ENCODE measurements around the gene ERBB4.

The ERBB4 gene

DNA sequence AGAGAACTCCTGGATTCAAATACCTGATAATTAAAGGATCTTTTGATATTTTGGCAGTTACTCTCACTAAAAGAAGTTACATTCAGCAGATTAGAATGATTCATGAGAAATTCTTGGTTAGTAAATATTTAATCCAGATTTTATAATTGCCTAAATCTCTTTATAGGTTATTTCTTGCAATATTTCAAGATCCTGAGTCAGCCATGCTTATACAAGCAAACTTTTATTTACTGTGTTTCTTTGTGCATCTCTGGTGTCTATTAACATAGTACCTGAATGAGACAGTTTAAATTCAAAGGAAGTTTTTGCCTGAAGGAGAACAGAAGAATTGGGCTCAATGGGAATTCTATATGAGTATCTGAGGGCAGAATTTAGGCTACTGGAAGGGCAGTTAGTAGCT lies 249.3 kb downstream of the ERBB4 start:
- no peak overlapping the region for H3K4me3 ChIP-seq (replicated peaks in 1 of 2; ENCODE audit: low read depth in 2 of 2, low read length in 2 of 2)
- TF ChIP-seq, protein P1, sequence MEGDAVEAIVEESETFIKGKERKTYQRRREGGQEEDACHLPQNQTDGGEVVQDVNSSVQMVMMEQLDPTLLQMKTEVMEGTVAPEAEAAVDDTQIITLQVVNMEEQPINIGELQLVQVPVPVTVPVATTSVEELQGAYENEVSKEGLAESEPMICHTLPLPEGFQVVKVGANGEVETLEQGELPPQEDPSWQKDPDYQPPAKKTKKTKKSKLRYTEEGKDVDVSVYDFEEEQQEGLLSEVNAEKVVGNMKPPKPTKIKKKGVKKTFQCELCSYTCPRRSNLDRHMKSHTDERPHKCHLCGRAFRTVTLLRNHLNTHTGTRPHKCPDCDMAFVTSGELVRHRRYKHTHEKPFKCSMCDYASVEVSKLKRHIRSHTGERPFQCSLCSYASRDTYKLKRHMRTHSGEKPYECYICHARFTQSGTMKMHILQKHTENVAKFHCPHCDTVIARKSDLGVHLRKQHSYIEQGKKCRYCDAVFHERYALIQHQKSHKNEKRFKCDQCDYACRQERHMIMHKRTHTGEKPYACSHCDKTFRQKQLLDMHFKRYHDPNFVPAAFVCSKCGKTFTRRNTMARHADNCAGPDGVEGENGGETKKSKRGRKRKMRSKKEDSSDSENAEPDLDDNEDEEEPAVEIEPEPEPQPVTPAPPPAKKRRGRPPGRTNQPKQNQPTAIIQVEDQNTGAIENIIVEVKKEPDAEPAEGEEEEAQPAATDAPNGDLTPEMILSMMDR (IDR thresholded peaks at IDR 0.05; ENCODE audit: low read depth, low read length) = no peak

DNA sequence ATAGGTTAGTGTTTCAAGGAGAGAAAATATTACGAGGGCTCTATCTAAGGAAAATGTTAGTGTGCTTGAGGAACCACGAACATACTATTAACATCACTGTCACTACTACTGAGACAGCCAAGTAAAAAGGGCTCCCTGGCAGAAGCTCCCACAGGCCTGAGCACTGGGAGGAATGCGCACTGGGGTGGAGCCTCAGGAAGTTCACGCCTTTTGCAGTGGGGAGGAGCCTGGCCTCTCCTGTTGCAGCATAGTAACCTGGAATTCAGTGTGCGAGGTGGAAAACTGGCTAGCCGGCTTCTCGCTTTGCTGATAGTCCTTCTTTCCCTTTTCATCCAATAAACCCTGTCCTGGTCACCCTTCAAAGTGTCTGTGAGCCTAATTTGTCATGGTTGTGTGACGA lies 250.3 kb downstream of the ERBB4 start:
- no peak for DNase-seq (ENCODE audit: low read depth in 2 of 2)
- TF ChIP-seq, protein P1 (IDR thresholded peaks at IDR 0.05; ENCODE audit: low read depth, low read length) = no peak
- H3K4me3 ChIP-seq (replicated peaks in 1 of 2; ENCODE audit: low read depth in 2 of 2, low read length in 2 of 2) = no peak overlapping the region

More for the DNA sequence above, 249.3 kb downstream of the ERBB4 start:
- DNase-seq (ENCODE audit: low read depth in 2 of 2) = no peak

DNA sequence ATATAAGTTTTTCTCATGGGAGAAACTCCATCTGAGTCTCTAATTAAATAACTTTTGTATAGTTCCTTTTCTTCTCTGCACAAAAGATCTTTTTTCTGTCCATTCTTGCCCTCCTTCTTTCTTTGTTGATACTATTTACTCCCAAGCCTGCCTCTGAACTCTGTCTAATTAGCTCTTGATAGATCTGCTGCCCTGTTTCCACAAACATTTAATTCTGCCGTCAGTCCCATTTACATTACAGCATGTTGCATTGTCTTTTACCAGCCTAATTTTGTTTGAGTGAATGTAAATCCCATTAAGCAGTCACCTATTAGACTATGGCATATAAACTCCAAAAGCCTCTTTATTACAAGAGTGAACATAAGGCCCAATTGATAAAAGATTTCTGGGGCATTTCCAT lies 254.4 kb downstream of the ERBB4 start:
- H3K4me3 ChIP-seq (replicated peaks in 1 of 2; ENCODE audit: low read depth in 2 of 2, low read length in 2 of 2) = no peak overlapping the region
- TF ChIP-seq, protein P1 (IDR thresholded peaks at IDR 0.05; ENCODE audit: low read depth, low read length) = no peak
- DNase-seq (ENCODE audit: low read depth in 2 of 2) = no peak

DNA sequence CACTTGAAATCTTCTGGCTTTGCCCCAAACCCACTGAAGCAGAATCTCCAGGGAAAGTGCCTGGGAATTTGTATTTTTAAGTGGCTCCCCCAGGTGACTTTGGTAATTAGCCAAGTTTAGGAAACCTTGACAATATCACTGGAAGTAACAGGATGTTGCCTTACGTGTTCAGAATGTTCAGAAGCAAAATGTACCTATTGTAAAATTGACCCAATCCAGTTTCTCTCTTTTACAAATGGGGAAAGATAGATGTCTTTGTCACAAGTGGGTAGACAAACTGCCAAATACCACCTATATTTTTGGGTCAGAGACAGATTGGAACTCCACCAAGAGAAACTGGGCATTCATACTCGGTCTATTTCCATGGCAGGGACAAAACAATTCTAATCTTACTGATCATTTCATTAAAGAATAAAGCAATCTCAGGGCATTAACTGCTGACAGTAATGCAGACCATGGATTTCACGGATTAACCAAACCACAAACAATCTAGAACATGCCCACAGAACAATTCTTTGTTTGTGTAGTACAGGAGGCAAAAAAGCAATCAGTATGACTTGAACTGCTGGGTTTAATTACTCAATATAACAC lies 255.8 kb downstream of the ERBB4 start:
- H3K4me3 ChIP-seq (replicated peaks in 1 of 2; ENCODE audit: low read depth in 2 of 2, low read length in 2 of 2) = no peak overlapping the region
- TF ChIP-seq, protein P1 (IDR thresholded peaks at IDR 0.05; ENCODE audit: low read depth, low read length) = no peak
- DNase-seq (ENCODE audit: low read depth in 2 of 2) = peak in 1 of 2 donors; percentile 1

DNA sequence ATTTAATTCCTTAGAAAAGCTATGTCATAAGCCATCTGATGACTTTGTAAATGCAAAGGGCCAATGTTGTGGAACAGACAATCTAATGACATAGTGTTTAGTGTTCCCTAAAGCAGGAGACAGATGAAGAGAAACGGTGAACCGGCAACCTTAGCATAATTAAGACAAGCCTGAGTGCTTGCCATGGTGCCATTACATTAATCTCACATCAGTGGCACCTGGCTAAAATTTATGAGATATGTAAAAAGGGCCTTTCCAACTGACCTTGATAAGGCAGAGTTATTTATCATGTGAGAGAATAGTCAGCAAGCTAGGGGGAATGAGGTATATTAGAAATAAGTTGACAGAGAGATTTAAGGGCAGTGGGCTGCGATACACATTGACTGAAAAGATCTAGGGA lies 261.8 kb downstream of the ERBB4 start:
- TF ChIP-seq, protein P1 (IDR thresholded peaks at IDR 0.05; ENCODE audit: low read depth, low read length) = no peak
- no peak overlapping the region for H3K4me3 ChIP-seq (replicated peaks in 1 of 2; ENCODE audit: low read depth in 2 of 2, low read length in 2 of 2)
- DNase-seq (ENCODE audit: low read depth in 2 of 2) = no peak

DNA sequence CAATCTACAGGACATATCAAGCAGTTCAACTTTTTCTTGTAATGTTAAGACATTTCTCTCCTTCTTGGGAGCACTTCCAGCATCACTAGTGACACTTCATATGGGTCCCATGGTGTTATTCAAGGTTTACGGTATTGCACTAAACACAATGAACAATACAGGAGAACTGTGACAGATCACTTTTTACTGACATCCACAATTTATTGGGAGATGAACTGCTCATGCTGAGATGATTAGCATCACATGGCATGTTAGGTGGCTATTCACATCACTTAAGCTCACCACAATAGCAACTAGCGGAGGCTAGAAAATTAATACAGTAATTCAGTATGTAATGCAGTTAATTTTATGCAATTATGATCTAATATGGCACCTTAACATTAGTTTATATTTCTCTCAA lies 264.4 kb downstream of the ERBB4 start:
- DNase-seq (ENCODE audit: low read depth in 2 of 2) = no peak
- no peak overlapping the region for H3K4me3 ChIP-seq (replicated peaks in 1 of 2; ENCODE audit: low read depth in 2 of 2, low read length in 2 of 2)
- TF ChIP-seq, protein P1 (IDR thresholded peaks at IDR 0.05; ENCODE audit: low read depth, low read length) = no peak

DNA sequence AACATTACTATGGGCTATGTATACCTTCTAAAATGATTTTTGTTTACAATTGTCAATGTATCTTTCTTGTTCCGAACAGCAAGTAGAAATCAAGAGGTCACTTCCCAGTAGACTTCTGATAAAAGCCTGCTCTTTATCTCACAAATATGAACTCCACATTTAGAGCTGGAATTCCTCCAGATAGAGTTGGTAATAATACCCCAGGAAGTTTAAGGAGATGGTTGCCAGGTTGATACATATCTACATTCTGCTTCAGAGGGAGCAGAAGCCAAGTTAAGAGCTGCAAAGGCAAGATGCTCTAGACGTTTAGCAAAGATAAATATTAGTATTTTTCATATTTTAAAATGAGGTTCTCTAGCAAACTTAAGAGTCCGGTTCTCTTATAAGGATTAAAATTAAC lies 267.0 kb downstream of the ERBB4 start:
- H3K4me3 ChIP-seq (replicated peaks in 1 of 2; ENCODE audit: low read depth in 2 of 2, low read length in 2 of 2) = no peak overlapping the region
- TF ChIP-seq, protein P1 (IDR thresholded peaks at IDR 0.05; ENCODE audit: low read depth, low read length) = no peak
- no peak for DNase-seq (ENCODE audit: low read depth in 2 of 2)

All from cardiac fibroblast (primary cell).